ENCODE measurements around the gene MYMX. TPM values are rescaled to one million over a fixed set of nuclear protein-coding genes. Genes with fewer than 3 reads are reported as not detected.
A peak's percentile ranks its signal among the peaks of the same experiment; 100 is the strongest.
"Not testable (repeated sequence)": the region's sequence is repeated elsewhere in the genome, so short reads cannot be mapped to it uniquely, and the experiment has no call there.

MYMX gene
- polyA plus RNA-seq, 1 donor, result 0.13 TPM

GRCh38 chr6:44227148-44227793 lies 10.5 kb downstream of the MYMX start:
- no peak overlapping the region for H3K4me3 ChIP-seq (ENCODE audit: low read length)
- H3K4me1 ChIP-seq (ENCODE audit: control insufficient read depth, insufficient read depth, low read length), result peaks cover 54% of the 10 kb centered on the region
- H3K27ac ChIP-seq (ENCODE audit: low read length), result no peak overlapping the region
- peaks cover 2% of the 10 kb centered on the region for H3K27me3 ChIP-seq (ENCODE audit: control insufficient read depth, insufficient read depth, low read length)
- H3K36me3 ChIP-seq (ENCODE audit: control insufficient read depth, insufficient read depth, low read length), result peaks cover 24% of the 10 kb centered on the region
- WGBS (ENCODE audit: insufficient coverage, low lambda C conversion rate), result no CpG with 5 or more reads among the region's 7 CpGs
- DNase-seq, result peak in 1 of 2 donors; percentile 55
- H3K9me3 ChIP-seq (ENCODE audit: control insufficient read depth, low read depth, low read length), result no peaks in the 10 kb centered on the region

- no peak for DNase-seq
- WGBS (ENCODE audit: insufficient coverage, low lambda C conversion rate), result no CpG with 5 or more reads among the region's 6 CpGs
- Histone ChIP-seq H3K4me3 (ENCODE audit: low read length) (no peak overlapping the region), H3K4me1 (ENCODE audit: control insufficient read depth, insufficient read depth, low read length) (peaks cover 49% of the 10 kb centered on the region), H3K36me3 (ENCODE audit: control insufficient read depth, insufficient read depth, low read length) (peaks cover 24% of the 10 kb centered on the region), H3K27ac (ENCODE audit: low read length) (no peak overlapping the region), H3K27me3 (ENCODE audit: control insufficient read depth, insufficient read depth, low read length) (peaks cover under 1% of the 10 kb centered on the region), H3K9me3 (ENCODE audit: control insufficient read depth, low read depth, low read length) (no peaks in the 10 kb centered on the region)
Observed at GRCh38 chr6:44228031-44228430, 11.3 kb downstream of the MYMX start.

- H3K27me3 ChIP-seq (ENCODE audit: control insufficient read depth, insufficient read depth, low read length), result no peaks in the 10 kb centered on the region
- no CpG with 5 or more reads among the region's 7 CpGs for WGBS (ENCODE audit: insufficient coverage, low lambda C conversion rate)
- no peaks in the 10 kb centered on the region for H3K9me3 ChIP-seq (ENCODE audit: control insufficient read depth, low read depth, low read length)
- no peak overlapping the region for H3K27ac ChIP-seq (ENCODE audit: low read length)
- DNase-seq, result no peak
- no peak overlapping the region for H3K4me3 ChIP-seq (ENCODE audit: low read length)
- peaks cover 28% of the 10 kb centered on the region for H3K36me3 ChIP-seq (ENCODE audit: control insufficient read depth, insufficient read depth, low read length)
- H3K4me1 ChIP-seq (ENCODE audit: control insufficient read depth, insufficient read depth, low read length), result peaks cover 48% of the 10 kb centered on the region
Observed at GRCh38 chr6:44228433-44228832, 11.7 kb downstream of the MYMX start.

- DNase-seq, result no peak
- WGBS (ENCODE audit: insufficient coverage, low lambda C conversion rate), result no CpG with 5 or more reads among the region's 5 CpGs
- no peak overlapping the region for H3K4me3 ChIP-seq (ENCODE audit: low read length)
- H3K36me3 ChIP-seq (ENCODE audit: control insufficient read depth, insufficient read depth, low read length), result peaks cover 28% of the 10 kb centered on the region
- no peaks in the 10 kb centered on the region for H3K9me3 ChIP-seq (ENCODE audit: control insufficient read depth, low read depth, low read length)
- H3K27ac ChIP-seq (ENCODE audit: low read length), result no peak overlapping the region
- no peaks in the 10 kb centered on the region for H3K27me3 ChIP-seq (ENCODE audit: control insufficient read depth, insufficient read depth, low read length)
- peaks cover 46% of the 10 kb centered on the region for H3K4me1 ChIP-seq (ENCODE audit: control insufficient read depth, insufficient read depth, low read length)
Observed at GRCh38 chr6:44228836-44229235, 12.1 kb downstream of the MYMX start.

- no CpG with 5 or more reads among the region's 11 CpGs for WGBS (ENCODE audit: insufficient coverage, low lambda C conversion rate)
- no peaks in the 10 kb centered on the region for H3K9me3 ChIP-seq (ENCODE audit: control insufficient read depth, low read depth, low read length)
- no peak overlapping the region for H3K27ac ChIP-seq (ENCODE audit: low read length)
- H3K27me3 ChIP-seq (ENCODE audit: control insufficient read depth, insufficient read depth, low read length), result no peaks in the 10 kb centered on the region
- DNase-seq, result no peak
- no peak overlapping the region for H3K4me3 ChIP-seq (ENCODE audit: low read length)
- peaks cover 28% of the 10 kb centered on the region for H3K36me3 ChIP-seq (ENCODE audit: control insufficient read depth, insufficient read depth, low read length)
- peaks cover 46% of the 10 kb centered on the region for H3K4me1 ChIP-seq (ENCODE audit: control insufficient read depth, insufficient read depth, low read length)
Observed at GRCh38 chr6:44229376-44230033, 12.8 kb downstream of the MYMX start.

- no CpG with 5 or more reads among the region's 10 CpGs for WGBS (ENCODE audit: insufficient coverage, low lambda C conversion rate)
- H3K9me3 ChIP-seq (ENCODE audit: control insufficient read depth, low read depth, low read length), result no peaks in the 10 kb centered on the region
- no peaks in the 10 kb centered on the region for H3K27me3 ChIP-seq (ENCODE audit: control insufficient read depth, insufficient read depth, low read length)
- H3K36me3 ChIP-seq (ENCODE audit: control insufficient read depth, insufficient read depth, low read length), result peaks cover 28% of the 10 kb centered on the region
- H3K4me3 ChIP-seq (ENCODE audit: low read length), result no peak overlapping the region
- H3K4me1 ChIP-seq (ENCODE audit: control insufficient read depth, insufficient read depth, low read length), result peaks cover 48% of the 10 kb centered on the region
- H3K27ac ChIP-seq (ENCODE audit: low read length), result no peak overlapping the region
- DNase-seq, result no peak
Observed at GRCh38 chr6:44230034-44230675, 13.4 kb downstream of the MYMX start.

- no CpG with 5 or more reads among the region's 9 CpGs for WGBS (ENCODE audit: insufficient coverage, low lambda C conversion rate)
- H3K4me1 ChIP-seq (ENCODE audit: control insufficient read depth, insufficient read depth, low read length), result peaks cover 38% of the 10 kb centered on the region
- H3K36me3 ChIP-seq (ENCODE audit: control insufficient read depth, insufficient read depth, low read length), result peaks cover 28% of the 10 kb centered on the region
- DNase-seq; H3K27me3 ChIP-seq (ENCODE audit: control insufficient read depth, insufficient read depth, low read length); H3K9me3 ChIP-seq (ENCODE audit: control insufficient read depth, low read depth, low read length); H3K27ac ChIP-seq (ENCODE audit: low read length); H3K4me3 ChIP-seq (ENCODE audit: low read length): not testable (repeated sequence)
Observed at GRCh38 chr6:44231426-44231825, 14.7 kb downstream of the MYMX start.

- H3K36me3 ChIP-seq (ENCODE audit: control insufficient read depth, insufficient read depth, low read length), result peaks cover 28% of the 10 kb centered on the region
- no CpG with 5 or more reads among the region's 16 CpGs for WGBS (ENCODE audit: insufficient coverage, low lambda C conversion rate)
- peaks cover 28% of the 10 kb centered on the region for H3K4me1 ChIP-seq (ENCODE audit: control insufficient read depth, insufficient read depth, low read length)
Observed at GRCh38 chr6:44232676-44233566, 16.2 kb downstream of the MYMX start.

GRCh38 chr6:44233567-44234100 lies 16.9 kb downstream of the MYMX start:
- Histone ChIP-seq H3K9me3 (ENCODE audit: control insufficient read depth, low read depth, low read length) (no peaks in the 10 kb centered on the region), H3K4me1 (ENCODE audit: control insufficient read depth, insufficient read depth, low read length) (peaks cover 31% of the 10 kb centered on the region), H3K27ac (ENCODE audit: low read length) (peak overlapping the region; percentile 7), H3K4me3 (ENCODE audit: low read length) (no peak overlapping the region), H3K36me3 (ENCODE audit: control insufficient read depth, insufficient read depth, low read length) (peaks cover 22% of the 10 kb centered on the region), H3K27me3 (ENCODE audit: control insufficient read depth, insufficient read depth, low read length) (no peaks in the 10 kb centered on the region)
- DNase-seq, result no peak
- WGBS (ENCODE audit: insufficient coverage, low lambda C conversion rate), result 100% methylated on average over 1 of the region's 14 CpGs

More at GRCh38 chr6:44232676-44233566, 16.2 kb downstream of the MYMX start:
- no peak for DNase-seq
- Histone ChIP-seq H3K9me3 (ENCODE audit: control insufficient read depth, low read depth, low read length) (no peaks in the 10 kb centered on the region), H3K27me3 (ENCODE audit: control insufficient read depth, insufficient read depth, low read length) (no peaks in the 10 kb centered on the region), H3K4me3 (ENCODE audit: low read length) (no peak overlapping the region), H3K27ac (ENCODE audit: low read length) (no peak overlapping the region)

All from large intestine (tissue), 3 donors.